ENCODE measurements around the gene GPX7.

The GPX7 gene

GRCh38 chr1:52629325-52629643 lies 27.1 kb downstream of the GPX7 start:
- DNase-seq (no peak), ATAC-seq (no peak)

- DNase-seq (no peak), ATAC-seq (no peak)
Measured at GRCh38 chr1:52629667-52630066, 27.5 kb downstream of the GPX7 start.

- peak; percentile 9 for DNase-seq
- no peak for ATAC-seq
Measured at GRCh38 chr1:52631759-52632331, 29.7 kb downstream of the GPX7 start.

- ATAC-seq (peak; percentile 11), DNase-seq (peak; percentile 65)
Measured at GRCh38 chr1:52632732-52633290, 30.6 kb downstream of the GPX7 start, which contains the start of gene SHISAL2A. Gene SHISAL2A (plus strand): TSS chr1:52633168. CDS start chr1:52633494, 326 bp downstream.

- ATAC-seq: peak; percentile 5
Measured at GRCh38 chr1:52633291-52633754, 31.2 kb downstream of the GPX7 start.

GRCh38 chr1:52634111-52634510 lies 31.9 kb downstream of the GPX7 start:
- no peak for ATAC-seq
- DNase-seq: peak; percentile 42

More at GRCh38 chr1:52633291-52633754, 31.2 kb downstream of the GPX7 start:
- peak; percentile 57 for DNase-seq

GRCh38 chr1:52635321-52636089 lies 33.3 kb downstream of the GPX7 start:
- ATAC-seq (no peak), DNase-seq (no peak)

GRCh38 chr1:52636721-52637695 lies 34.8 kb downstream of the GPX7 start:
- ATAC-seq: peak; percentile 72
- DNase-seq: peak; percentile 79

- ATAC-seq (no peak), DNase-seq (no peak)
Measured at GRCh38 chr1:52637946-52638345, 35.8 kb downstream of the GPX7 start.

GRCh38 chr1:52640697-52641096 lies 38.5 kb downstream of the GPX7 start:
- DNase-seq (no peak), ATAC-seq (no peak)

- ATAC-seq (no peak), DNase-seq (peak; percentile 16)
Measured at GRCh38 chr1:52641307-52641706, 39.1 kb downstream of the GPX7 start.

GRCh38 chr1:52645261-52645660 lies 43.1 kb downstream of the GPX7 start:
- DNase-seq (no peak), ATAC-seq (no peak)

- DNase-seq (no peak), ATAC-seq (no peak)
Measured at GRCh38 chr1:52651904-52652303, 49.7 kb downstream of the GPX7 start.

GRCh38 chr1:52653207-52653849 lies 51.2 kb downstream of the GPX7 start:
- no peak for ATAC-seq
- DNase-seq: no peak

GRCh38 chr1:52654063-52654462 lies 51.9 kb downstream of the GPX7 start:
- DNase-seq: no peak
- no peak for ATAC-seq

- ATAC-seq (no peak), DNase-seq (no peak)
Measured at GRCh38 chr1:52657702-52658101, 55.5 kb downstream of the GPX7 start.
